ENCODE results near the gene DOC2B.

Gene DOC2B

DNA sequence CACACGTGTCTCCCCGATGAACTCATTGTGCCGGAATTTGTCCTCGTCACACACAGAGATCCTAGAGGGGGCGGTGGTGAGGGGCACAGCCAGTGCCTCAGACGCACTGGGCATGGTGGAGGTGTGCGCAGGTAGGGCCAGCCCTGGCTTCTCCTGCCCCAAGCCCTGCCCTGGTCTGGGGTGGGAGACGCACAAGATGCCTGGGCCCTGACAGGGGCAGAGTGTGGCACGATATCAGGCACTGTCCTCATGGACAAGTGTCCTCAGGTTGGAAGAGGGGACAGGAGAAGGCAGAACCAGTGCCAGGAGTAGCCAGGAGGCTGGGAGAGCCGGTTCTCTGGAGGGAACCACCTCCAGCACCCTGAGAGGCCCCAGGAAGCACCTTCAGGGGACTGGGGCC is 20.0 kb downstream of the DOC2B start:
- H3K9ac ChIP-seq (ENCODE audit: low read length), result no peak overlapping the region
- H3K27ac ChIP-seq (ENCODE audit: low read depth, low read length), result no peak overlapping the region
- no peak overlapping the region for H3K18ac ChIP-seq (ENCODE audit: low read length)
- no peak overlapping the region for H3K56ac ChIP-seq (ENCODE audit: low read length)
- no peaks in the 10 kb centered on the region for H3K79me1 ChIP-seq (ENCODE audit: low read length)
- no peak overlapping the region for H3K4me2 ChIP-seq (ENCODE audit: low read length)
- H2BK15ac ChIP-seq (replicated peaks; ENCODE audit: low read depth), result no peak overlapping the region
- H3K36me3 ChIP-seq (ENCODE audit: control insufficient read depth, insufficient read depth, low read length), result no peaks in the 10 kb centered on the region
- H2AK5ac ChIP-seq (ENCODE audit: low read length), result no peak overlapping the region
- no peak overlapping the region for H3K23ac ChIP-seq (ENCODE audit: low read length)
- H3K4ac ChIP-seq (ENCODE audit: low read depth, low read length), result no peak overlapping the region
- H3K27me3 ChIP-seq (ENCODE audit: insufficient read depth, low read length, poor library complexity), result no peaks in the 10 kb centered on the region
- WGBS (ENCODE audit: extremely low coverage, insufficient coverage, low lambda C conversion rate), result no CpG with 5 or more reads among the region's 10 CpGs
- no peaks in the 10 kb centered on the region for H3K79me2 ChIP-seq (ENCODE audit: control insufficient read depth, insufficient read depth, low read length)
- H3K4me1 ChIP-seq (ENCODE audit: control insufficient read depth, low read depth, low read length), result no peaks in the 10 kb centered on the region
- peak; percentile 41 for DNase-seq
- no peak overlapping the region for H2BK5ac ChIP-seq (ENCODE audit: low read length)
- no peak overlapping the region for H4K5ac ChIP-seq (ENCODE audit: low read length)
- H2BK120ac ChIP-seq (ENCODE audit: low read depth, low read length), result no peak overlapping the region
- H3K4me3 ChIP-seq (ENCODE audit: low read length), result no peak overlapping the region
- no peak overlapping the region for H4K8ac ChIP-seq (ENCODE audit: low read depth, low read length)

DNA sequence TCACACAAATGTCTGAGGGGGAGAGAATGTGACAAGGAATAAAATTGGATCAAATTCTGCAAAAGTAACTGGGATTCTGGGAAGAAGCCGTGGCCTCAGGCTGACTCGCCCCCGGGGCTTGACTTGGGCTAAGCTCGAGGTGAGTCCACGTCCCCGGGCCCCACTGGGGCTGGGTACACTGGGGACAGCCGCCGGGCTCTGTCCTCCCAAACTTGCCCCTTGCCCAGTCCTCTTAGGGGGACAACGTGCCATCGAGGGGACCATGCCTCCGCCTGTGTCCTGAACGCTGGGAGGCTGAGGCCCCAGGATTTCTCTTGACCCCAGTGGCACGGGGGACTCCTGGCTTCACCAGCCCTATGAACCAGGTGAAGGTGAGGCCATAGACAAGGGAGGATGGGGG is 21.1 kb downstream of the DOC2B start:
- no peak overlapping the region for H2BK15ac ChIP-seq (replicated peaks; ENCODE audit: low read depth)
- H3K79me2 ChIP-seq (ENCODE audit: control insufficient read depth, insufficient read depth, low read length), result no peaks in the 10 kb centered on the region
- H3K23ac ChIP-seq (ENCODE audit: low read length), result no peak overlapping the region
- H4K5ac ChIP-seq (ENCODE audit: low read length), result no peak overlapping the region
- no peak overlapping the region for H2BK5ac ChIP-seq (ENCODE audit: low read length)
- no peak overlapping the region for H3K4me3 ChIP-seq (ENCODE audit: low read length)
- H3K4ac ChIP-seq (ENCODE audit: low read depth, low read length), result no peak overlapping the region
- H2BK120ac ChIP-seq (ENCODE audit: low read depth, low read length), result no peak overlapping the region
- H3K4me1 ChIP-seq (ENCODE audit: control insufficient read depth, low read depth, low read length), result no peaks in the 10 kb centered on the region
- H2AK5ac ChIP-seq (ENCODE audit: low read length), result no peak overlapping the region
- no peak overlapping the region for H4K8ac ChIP-seq (ENCODE audit: low read depth, low read length)
- H3K56ac ChIP-seq (ENCODE audit: low read length), result no peak overlapping the region
- H3K27ac ChIP-seq (ENCODE audit: low read depth, low read length), result no peak overlapping the region
- WGBS (ENCODE audit: extremely low coverage, insufficient coverage, low lambda C conversion rate), result no CpG with 5 or more reads among the region's 13 CpGs
- no peak overlapping the region for H3K4me2 ChIP-seq (ENCODE audit: low read length)
- H3K27me3 ChIP-seq (ENCODE audit: insufficient read depth, low read length, poor library complexity), result no peaks in the 10 kb centered on the region
- H3K36me3 ChIP-seq (ENCODE audit: control insufficient read depth, insufficient read depth, low read length), result no peaks in the 10 kb centered on the region
- H3K18ac ChIP-seq (ENCODE audit: low read length), result no peak overlapping the region
- no peaks in the 10 kb centered on the region for H3K79me1 ChIP-seq (ENCODE audit: low read length)
- no peak overlapping the region for H3K9ac ChIP-seq (ENCODE audit: low read length)
- no peak for DNase-seq

DNA sequence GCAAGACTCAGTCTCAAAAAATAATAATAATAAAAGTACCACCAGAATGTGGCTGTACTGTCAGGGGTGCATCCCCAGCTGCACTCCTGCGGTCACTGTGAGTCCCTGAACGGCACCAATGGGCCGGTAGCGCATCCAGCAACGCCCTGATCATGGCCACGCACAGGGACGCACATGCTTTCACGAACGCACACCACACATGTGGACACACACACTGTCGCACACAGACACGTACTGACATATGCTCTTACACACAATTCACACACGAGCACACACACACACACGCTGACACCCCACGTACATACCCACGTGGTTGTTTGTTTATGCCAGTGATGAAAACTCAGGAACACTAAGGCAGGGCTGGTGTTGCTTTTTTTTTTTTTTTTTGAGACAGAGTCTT is 21.8 kb downstream of the DOC2B start:
- H3K27ac ChIP-seq (ENCODE audit: low read depth, low read length), result no peak overlapping the region
- no CpG with 5 or more reads among the region's 15 CpGs for WGBS (ENCODE audit: extremely low coverage, insufficient coverage, low lambda C conversion rate)
- no peak overlapping the region for H3K23ac ChIP-seq (ENCODE audit: low read length)
- H2AK5ac ChIP-seq (ENCODE audit: low read length), result no peak overlapping the region
- H3K79me2 ChIP-seq (ENCODE audit: control insufficient read depth, insufficient read depth, low read length), result no peaks in the 10 kb centered on the region
- H4K5ac ChIP-seq (ENCODE audit: low read length), result no peak overlapping the region
- H3K4me2 ChIP-seq (ENCODE audit: low read length), result no peak overlapping the region
- no peak for DNase-seq
- H2BK120ac ChIP-seq (ENCODE audit: low read depth, low read length), result no peak overlapping the region
- H3K79me1 ChIP-seq (ENCODE audit: low read length), result no peaks in the 10 kb centered on the region
- no peak overlapping the region for H4K8ac ChIP-seq (ENCODE audit: low read depth, low read length)
- H3K9ac ChIP-seq (ENCODE audit: low read length), result no peak overlapping the region
- H3K18ac ChIP-seq (ENCODE audit: low read length), result no peak overlapping the region
- H3K56ac ChIP-seq (ENCODE audit: low read length), result no peak overlapping the region
- H3K4me1 ChIP-seq (ENCODE audit: control insufficient read depth, low read depth, low read length), result no peaks in the 10 kb centered on the region
- no peak overlapping the region for H2BK15ac ChIP-seq (replicated peaks; ENCODE audit: low read depth)
- H3K4ac ChIP-seq (ENCODE audit: low read depth, low read length), result no peak overlapping the region
- no peak overlapping the region for H2BK5ac ChIP-seq (ENCODE audit: low read length)
- no peak overlapping the region for H3K4me3 ChIP-seq (ENCODE audit: low read length)
- H3K27me3 ChIP-seq (ENCODE audit: insufficient read depth, low read length, poor library complexity), result no peaks in the 10 kb centered on the region
- H3K36me3 ChIP-seq (ENCODE audit: control insufficient read depth, insufficient read depth, low read length), result no peaks in the 10 kb centered on the region

DNA sequence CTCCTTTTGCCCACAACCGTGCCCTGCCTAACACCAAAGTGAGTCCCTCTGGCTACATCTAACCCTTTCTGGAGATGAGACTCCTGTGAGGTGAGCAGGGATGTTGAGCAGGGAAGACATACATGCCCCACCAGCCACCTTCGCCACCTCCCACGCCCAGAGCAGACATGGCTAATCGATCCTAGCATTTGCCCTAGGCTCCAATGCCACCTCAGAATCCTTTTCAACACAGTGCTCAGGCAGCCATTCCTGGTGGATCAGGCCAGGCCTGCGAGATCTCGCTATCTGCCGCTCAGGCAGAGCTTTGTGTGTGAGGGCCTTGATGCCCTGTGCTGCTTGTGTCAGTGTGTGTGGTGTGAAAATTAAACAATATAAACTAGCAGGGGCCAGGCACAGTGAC is 23.1 kb downstream of the DOC2B start:
- no CpG with 5 or more reads among the region's 7 CpGs for WGBS (ENCODE audit: extremely low coverage, insufficient coverage, low lambda C conversion rate)
- H4K8ac ChIP-seq (ENCODE audit: low read depth, low read length), result no peak overlapping the region

DNA sequence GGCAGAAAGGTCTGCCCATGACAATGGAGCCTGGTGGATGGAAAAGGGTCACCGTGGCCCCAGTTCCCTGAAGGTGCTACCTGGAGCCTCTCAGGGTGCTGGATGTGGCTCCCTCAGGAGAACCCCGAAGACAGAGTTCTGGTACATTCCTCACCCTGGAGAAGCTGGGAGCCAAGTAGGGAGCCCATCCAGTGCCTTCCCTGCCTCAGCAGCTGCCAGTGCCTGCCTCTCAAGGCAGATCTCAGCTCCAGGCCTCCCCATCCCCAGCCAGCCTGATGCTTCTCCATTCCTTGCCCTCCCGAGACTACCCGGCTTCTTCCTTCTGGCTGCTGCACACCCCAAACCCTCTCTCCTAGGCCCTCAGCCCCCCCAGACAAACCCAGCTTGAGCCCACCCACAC is 23.5 kb downstream of the DOC2B start:
- Histone ChIP-seq H3K79me2 (ENCODE audit: control insufficient read depth, insufficient read depth, low read length) (no peaks in the 10 kb centered on the region), H3K4ac (ENCODE audit: low read depth, low read length) (no peak overlapping the region), H3K27me3 (ENCODE audit: insufficient read depth, low read length, poor library complexity) (no peaks in the 10 kb centered on the region), H3K27ac (ENCODE audit: low read depth, low read length) (no peak overlapping the region), H2BK120ac (ENCODE audit: low read depth, low read length) (no peak overlapping the region), H3K56ac (ENCODE audit: low read length) (no peak overlapping the region), H3K79me1 (ENCODE audit: low read length) (no peaks in the 10 kb centered on the region), H4K5ac (ENCODE audit: low read length) (no peak overlapping the region), H4K8ac (ENCODE audit: low read depth, low read length) (no peak overlapping the region), H3K9ac (ENCODE audit: low read length) (no peak overlapping the region), H2BK15ac (replicated peaks; ENCODE audit: low read depth) (no peak overlapping the region), H3K4me1 (ENCODE audit: control insufficient read depth, low read depth, low read length) (no peaks in the 10 kb centered on the region), H3K18ac (ENCODE audit: low read length) (no peak overlapping the region), H3K36me3 (ENCODE audit: control insufficient read depth, insufficient read depth, low read length) (no peaks in the 10 kb centered on the region), H3K23ac (ENCODE audit: low read length) (no peak overlapping the region), H3K4me3 (ENCODE audit: low read length) (no peak overlapping the region), H3K4me2 (ENCODE audit: low read length) (no peak overlapping the region), H2AK5ac (ENCODE audit: low read length) (no peak overlapping the region), H2BK5ac (ENCODE audit: low read length) (no peak overlapping the region)
- DNase-seq, result no peak
- no CpG with 5 or more reads among the region's 4 CpGs for WGBS (ENCODE audit: extremely low coverage, insufficient coverage, low lambda C conversion rate)

More for the DNA sequence above, 23.1 kb downstream of the DOC2B start:
- no peak overlapping the region for H2BK120ac ChIP-seq (ENCODE audit: low read depth, low read length)
- H3K79me1 ChIP-seq (ENCODE audit: low read length), result no peaks in the 10 kb centered on the region
- no peak overlapping the region for H3K56ac ChIP-seq (ENCODE audit: low read length)
- H2BK15ac ChIP-seq (replicated peaks; ENCODE audit: low read depth), result no peak overlapping the region
- H3K27ac ChIP-seq (ENCODE audit: low read depth, low read length), result no peak overlapping the region
- H3K18ac ChIP-seq (ENCODE audit: low read length), result no peak overlapping the region
- no peak overlapping the region for H3K9ac ChIP-seq (ENCODE audit: low read length)
- H3K27me3 ChIP-seq (ENCODE audit: insufficient read depth, low read length, poor library complexity), result no peaks in the 10 kb centered on the region
- no peak overlapping the region for H4K5ac ChIP-seq (ENCODE audit: low read length)
- no peak for DNase-seq
- no peak overlapping the region for H2AK5ac ChIP-seq (ENCODE audit: low read length)
- H3K4me3 ChIP-seq (ENCODE audit: low read length), result no peak overlapping the region
- H2BK5ac ChIP-seq (ENCODE audit: low read length), result no peak overlapping the region
- no peak overlapping the region for H3K23ac ChIP-seq (ENCODE audit: low read length)
- no peaks in the 10 kb centered on the region for H3K79me2 ChIP-seq (ENCODE audit: control insufficient read depth, insufficient read depth, low read length)
- H3K36me3 ChIP-seq (ENCODE audit: control insufficient read depth, insufficient read depth, low read length), result no peaks in the 10 kb centered on the region
- H3K4me1 ChIP-seq (ENCODE audit: control insufficient read depth, low read depth, low read length), result no peaks in the 10 kb centered on the region
- H3K4ac ChIP-seq (ENCODE audit: low read depth, low read length), result no peak overlapping the region
- no peak overlapping the region for H3K4me2 ChIP-seq (ENCODE audit: low read length)

DNA sequence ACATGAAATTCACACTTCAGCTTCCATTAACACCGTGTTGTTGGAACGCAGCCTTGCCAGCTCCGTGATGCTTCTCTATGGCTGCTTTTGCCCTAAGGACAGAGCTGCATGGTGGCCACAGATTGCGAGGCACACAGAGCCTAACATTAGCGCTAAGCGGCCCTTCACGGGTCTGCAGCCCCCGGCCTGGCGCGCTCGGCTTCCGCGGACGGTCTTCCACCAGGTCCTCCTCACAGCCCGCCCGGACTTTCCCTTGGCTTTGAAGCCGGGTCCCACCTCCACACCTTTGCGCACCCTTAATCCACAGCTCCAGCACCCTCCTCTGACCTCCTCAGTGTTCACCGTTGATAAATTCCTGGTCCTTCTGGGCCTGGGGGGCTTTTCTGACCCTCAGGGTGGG is 24.5 kb downstream of the DOC2B start:
- H2BK120ac ChIP-seq (ENCODE audit: low read depth, low read length), result no peak overlapping the region
- H3K18ac ChIP-seq (ENCODE audit: low read length), result no peak overlapping the region
- no peaks in the 10 kb centered on the region for H3K27me3 ChIP-seq (ENCODE audit: insufficient read depth, low read length, poor library complexity)
- no peak overlapping the region for H3K23ac ChIP-seq (ENCODE audit: low read length)
- WGBS (ENCODE audit: extremely low coverage, insufficient coverage, low lambda C conversion rate), result no CpG with 5 or more reads among the region's 19 CpGs
- no peak overlapping the region for H4K8ac ChIP-seq (ENCODE audit: low read depth, low read length)
- H3K79me1 ChIP-seq (ENCODE audit: low read length), result no peaks in the 10 kb centered on the region
- H3K4ac ChIP-seq (ENCODE audit: low read depth, low read length), result no peak overlapping the region
- H3K4me3 ChIP-seq (ENCODE audit: low read length), result no peak overlapping the region
- no peak overlapping the region for H3K27ac ChIP-seq (ENCODE audit: low read depth, low read length)
- H2AK5ac ChIP-seq (ENCODE audit: low read length), result no peak overlapping the region
- no peak overlapping the region for H2BK5ac ChIP-seq (ENCODE audit: low read length)
- no peak overlapping the region for H3K4me2 ChIP-seq (ENCODE audit: low read length)
- H3K36me3 ChIP-seq (ENCODE audit: control insufficient read depth, insufficient read depth, low read length), result no peaks in the 10 kb centered on the region
- no peak overlapping the region for H3K56ac ChIP-seq (ENCODE audit: low read length)
- H4K5ac ChIP-seq (ENCODE audit: low read length), result no peak overlapping the region
- H3K4me1 ChIP-seq (ENCODE audit: control insufficient read depth, low read depth, low read length), result no peaks in the 10 kb centered on the region
- no peaks in the 10 kb centered on the region for H3K79me2 ChIP-seq (ENCODE audit: control insufficient read depth, insufficient read depth, low read length)
- no peak for DNase-seq
- H2BK15ac ChIP-seq (replicated peaks; ENCODE audit: low read depth), result no peak overlapping the region
- H3K9ac ChIP-seq (ENCODE audit: low read length), result no peak overlapping the region

Measured in mesendoderm (in vitro differentiated cells).